Gastroesophageal sphincter (tissue), 3 donors: ENCODE results near the gene OR1J1.

Source experiments
- POLR2A ChIP-seq, 2 donors: fragments of 450-650 bp; IDR thresholded peaks; one replicate each; pipeline ENCODE4 v1.6.1; 2017; ENCODE audit warnings: antibody characterized with exemption in 2 of 2, mild to moderate bottlenecking in 2 of 2, moderate library complexity in 1 of 2
- POLR2AphosphoS5 ChIP-seq: sonication (generic); formaldehyde crosslinking; IDR thresholded peaks from one replicate; pipeline ENCODE4 v1.6.1; 2017; ENCODE audit warnings: antibody characterized with exemption
- TF ChIP-seq, protein P1 (sequence below), 4 experiments: fragments of 200-600 bp in 2 of 4; fragments of 450-650 bp in 2 of 4; sonication (generic) in 1 of 4; IDR thresholded peaks; one replicate each; pipeline ENCODE4 v1.5.1; 2017 to 2019; ENCODE audit warnings: antibody characterized with exemption in 4 of 4, mild to moderate bottlenecking in 2 of 4, moderate library complexity in 2 of 4

DNA sequence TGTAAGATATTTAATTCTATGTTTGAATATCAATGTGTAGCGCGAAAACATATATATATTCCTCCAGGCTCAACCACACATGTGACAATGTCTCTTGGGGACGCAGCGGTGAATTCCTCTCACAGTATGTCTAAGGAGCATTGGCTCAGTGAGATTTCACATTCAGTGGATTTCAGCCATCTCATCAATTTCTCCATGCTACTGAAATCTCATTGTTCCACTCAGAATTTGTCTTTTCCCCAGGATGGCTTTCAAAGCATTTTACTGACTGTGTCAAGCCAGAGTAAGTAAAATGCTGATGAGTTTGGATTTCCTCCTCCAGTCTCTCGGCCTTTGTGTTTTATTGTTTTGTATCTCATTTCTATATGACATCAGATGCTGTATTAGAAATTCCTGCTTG, 1.3 kb upstream of the OR1J1 start:
- TF ChIP-seq, protein P1, sequence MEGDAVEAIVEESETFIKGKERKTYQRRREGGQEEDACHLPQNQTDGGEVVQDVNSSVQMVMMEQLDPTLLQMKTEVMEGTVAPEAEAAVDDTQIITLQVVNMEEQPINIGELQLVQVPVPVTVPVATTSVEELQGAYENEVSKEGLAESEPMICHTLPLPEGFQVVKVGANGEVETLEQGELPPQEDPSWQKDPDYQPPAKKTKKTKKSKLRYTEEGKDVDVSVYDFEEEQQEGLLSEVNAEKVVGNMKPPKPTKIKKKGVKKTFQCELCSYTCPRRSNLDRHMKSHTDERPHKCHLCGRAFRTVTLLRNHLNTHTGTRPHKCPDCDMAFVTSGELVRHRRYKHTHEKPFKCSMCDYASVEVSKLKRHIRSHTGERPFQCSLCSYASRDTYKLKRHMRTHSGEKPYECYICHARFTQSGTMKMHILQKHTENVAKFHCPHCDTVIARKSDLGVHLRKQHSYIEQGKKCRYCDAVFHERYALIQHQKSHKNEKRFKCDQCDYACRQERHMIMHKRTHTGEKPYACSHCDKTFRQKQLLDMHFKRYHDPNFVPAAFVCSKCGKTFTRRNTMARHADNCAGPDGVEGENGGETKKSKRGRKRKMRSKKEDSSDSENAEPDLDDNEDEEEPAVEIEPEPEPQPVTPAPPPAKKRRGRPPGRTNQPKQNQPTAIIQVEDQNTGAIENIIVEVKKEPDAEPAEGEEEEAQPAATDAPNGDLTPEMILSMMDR (IDR thresholded peaks at IDR 0.05) = no peak
- TF ChIP-seq POLR2A (IDR thresholded peaks at IDR 0.05) = no peak
- TF ChIP-seq POLR2AphosphoS5 = no peak
